ENCODE data around the gene ZNF778.

ZNF778 gene

GRCh38 chr16:89217388-89218191 is at the start of gene ZNF778:
Gene ZNF778 (plus strand): TSS chr16:89217703. CDS start chr16:89221128, 3,425 bp downstream.
- DNase-seq (ENCODE audit: low read depth in 2 of 2, low spot score in 1 of 2), result peak; percentile 39 to 60

GRCh38 chr16:89168381-89169189 is 48.9 kb upstream of the ZNF778 start:
- DNase-seq (ENCODE audit: low read depth in 2 of 2, low spot score in 1 of 2), result no peak

GRCh38 chr16:89169778-89170177 is 47.7 kb upstream of the ZNF778 start:
- DNase-seq (ENCODE audit: low read depth in 2 of 2, low spot score in 1 of 2), result no peak

GRCh38 chr16:89170346-89171215 is 46.9 kb upstream of the ZNF778 start:
- no peak for DNase-seq (ENCODE audit: low read depth in 2 of 2, low spot score in 1 of 2)

GRCh38 chr16:89171216-89172170 is 46.0 kb upstream of the ZNF778 start, which contains the start of gene CDH15:
Gene CDH15 (plus strand): TSS chr16:89171748. CDS start chr16:89171832, 84 bp downstream.
- peak; percentile 86 to 90 for DNase-seq (ENCODE audit: low read depth in 2 of 2, low spot score in 1 of 2)

- DNase-seq (ENCODE audit: low read depth in 2 of 2, low spot score in 1 of 2), result no peak
These were observed 45.4 kb upstream of the ZNF778 start for GRCh38 chr16:89172171-89172527.

- DNase-seq (ENCODE audit: low read depth in 2 of 2, low spot score in 1 of 2), result no peak
These were observed 44.9 kb upstream of the ZNF778 start for GRCh38 chr16:89172528-89173173.

GRCh38 chr16:89173174-89173921 is 44.2 kb upstream of the ZNF778 start:
- DNase-seq (ENCODE audit: low read depth in 2 of 2, low spot score in 1 of 2), result no peak

GRCh38 chr16:89174055-89174827 is 43.3 kb upstream of the ZNF778 start:
- no peak for DNase-seq (ENCODE audit: low read depth in 2 of 2, low spot score in 1 of 2)

GRCh38 chr16:89174877-89175276 is 42.6 kb upstream of the ZNF778 start:
- DNase-seq (ENCODE audit: low read depth in 2 of 2, low spot score in 1 of 2), result no peak

- DNase-seq (ENCODE audit: low read depth in 2 of 2, low spot score in 1 of 2), result no peak
These were observed 42.0 kb upstream of the ZNF778 start for GRCh38 chr16:89175280-89176146.

GRCh38 chr16:89176147-89176690 is 41.3 kb upstream of the ZNF778 start:
- DNase-seq (ENCODE audit: low read depth in 2 of 2, low spot score in 1 of 2), result no peak

- DNase-seq (ENCODE audit: low read depth in 2 of 2, low spot score in 1 of 2), result no peak
These were observed 40.8 kb upstream of the ZNF778 start for GRCh38 chr16:89176717-89177116.

- DNase-seq (ENCODE audit: low read depth in 2 of 2, low spot score in 1 of 2), result no peak
These were observed 40.0 kb upstream of the ZNF778 start for GRCh38 chr16:89177501-89177900.

GRCh38 chr16:89178453-89179147 is 38.9 kb upstream of the ZNF778 start:
- DNase-seq (ENCODE audit: low read depth in 2 of 2, low spot score in 1 of 2), result no peak

- DNase-seq (ENCODE audit: low read depth in 2 of 2, low spot score in 1 of 2), result no peak
These were observed 38.4 kb upstream of the ZNF778 start for GRCh38 chr16:89179148-89179484.
